NCI-H446 treated with DMSO at 0.1 percent for 48 hours (cell line): ENCODE data around the gene VASH2.
"Not testable (repeated sequence)": the region's sequence is repeated elsewhere in the genome, so short reads cannot be mapped to it uniquely, and the experiment has no call there.

Source experiments
- DNase-seq: peaks from one replicate; lab custom pipeline; 2025; lab: John Stamatoyannopoulos, UW

The VASH2 gene

DNA sequence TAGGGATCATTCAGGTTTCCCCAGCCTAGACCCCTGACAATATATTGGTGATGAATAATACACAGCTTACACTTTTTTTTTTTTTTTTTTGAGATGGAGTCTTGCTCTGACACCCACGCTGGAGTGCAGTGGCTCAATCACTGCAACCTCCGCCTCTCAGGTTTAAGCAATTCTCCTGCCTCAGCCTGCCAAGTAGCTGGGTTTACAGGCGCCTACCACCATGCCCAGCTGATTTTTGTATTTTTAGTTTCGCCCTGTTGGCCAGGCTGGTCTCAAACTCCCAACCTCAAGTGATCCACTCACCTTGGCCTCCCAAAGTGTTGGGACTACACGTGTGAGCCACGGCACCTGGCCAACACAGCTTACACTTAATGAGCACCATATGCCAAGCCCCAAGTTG, 7.2 kb downstream of the VASH2 start:
- DNase-seq: no peak

DNA sequence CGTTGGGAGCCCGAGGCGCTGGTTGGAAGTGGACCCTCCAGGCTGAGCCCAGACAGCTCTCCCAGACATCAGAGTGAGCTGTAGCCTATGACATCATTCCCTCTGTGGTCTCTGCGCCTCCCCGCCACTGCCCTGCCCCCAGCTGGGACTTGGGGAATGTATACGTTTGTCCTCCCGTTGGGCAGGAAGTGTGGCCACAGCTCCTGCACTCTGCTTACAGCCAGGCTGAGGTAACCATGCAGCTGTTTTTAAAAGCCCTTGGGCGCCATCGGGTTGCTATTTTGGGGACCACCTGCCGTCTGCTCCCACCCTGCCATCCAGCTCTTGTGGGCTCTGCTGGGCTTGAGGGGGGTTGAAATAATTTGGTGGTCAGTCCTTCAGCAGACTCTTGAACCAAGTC, 7.8 kb downstream of the VASH2 start:
- no peak for DNase-seq

DNA sequence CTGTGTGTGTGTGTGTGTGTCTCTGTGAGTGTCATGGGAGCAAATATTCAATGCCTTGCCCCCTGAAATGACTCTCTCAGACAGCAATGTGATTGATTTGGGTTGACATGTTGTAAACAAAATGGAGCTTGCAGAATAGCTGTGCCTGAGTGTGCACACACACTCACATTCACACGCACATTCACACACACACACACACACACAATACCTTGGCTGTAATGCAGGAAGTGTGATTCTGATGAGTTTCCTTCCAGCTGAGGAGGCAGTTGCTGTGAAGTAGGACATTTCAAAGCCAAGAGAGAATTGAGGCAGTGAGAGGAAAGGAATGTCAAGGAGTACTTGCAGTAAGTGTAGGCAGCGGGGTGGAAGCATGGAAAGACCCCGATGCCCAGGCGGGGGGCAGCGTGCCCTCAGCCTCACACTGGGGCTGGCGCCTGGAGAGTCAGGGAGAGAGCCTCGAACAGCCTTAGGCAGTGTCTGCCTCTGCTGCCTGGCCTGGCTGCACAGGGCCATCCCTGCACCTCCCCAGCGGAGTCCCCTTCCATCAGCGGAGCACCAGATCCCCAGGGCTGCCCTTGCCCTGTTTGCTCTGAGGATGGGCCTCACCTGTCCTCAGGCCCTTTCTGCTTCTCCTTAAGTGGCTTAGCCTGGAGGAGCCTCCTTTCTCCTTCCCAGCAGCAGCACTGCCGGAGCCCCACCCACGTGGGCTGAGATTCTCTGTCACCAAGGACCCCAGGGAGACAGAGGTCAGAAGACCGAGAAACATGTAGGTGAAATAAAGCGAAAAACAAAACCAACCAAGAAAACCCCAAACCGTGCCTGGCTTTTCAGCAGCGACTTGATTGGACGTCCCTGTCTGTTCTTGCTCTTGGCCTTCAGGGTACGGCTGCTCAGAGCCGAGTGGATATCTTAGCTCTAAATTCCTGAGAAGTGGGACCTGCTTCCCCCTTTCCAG, 9.2 kb downstream of the VASH2 start:
- no peak for DNase-seq

DNA sequence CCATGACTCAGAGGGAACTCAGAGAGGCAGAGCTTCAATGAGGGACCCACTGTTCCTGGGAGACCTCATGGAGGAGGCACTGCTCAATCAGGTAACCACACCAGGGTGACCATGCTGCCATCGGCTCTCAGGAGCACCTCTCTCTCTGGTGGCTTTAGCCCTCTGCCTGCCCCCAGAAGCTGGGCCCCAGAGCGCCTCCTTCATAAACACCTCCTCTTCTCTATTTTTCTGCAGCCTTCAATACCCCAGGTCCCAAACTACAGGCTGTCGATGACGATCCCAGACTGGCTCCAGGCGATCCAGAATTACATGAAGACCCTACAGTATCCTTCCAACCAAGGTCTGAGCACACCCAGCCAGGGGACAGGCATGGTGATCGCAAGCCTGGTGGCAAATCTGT, 10.6 kb downstream of the VASH2 start:
- no peak for DNase-seq

DNA sequence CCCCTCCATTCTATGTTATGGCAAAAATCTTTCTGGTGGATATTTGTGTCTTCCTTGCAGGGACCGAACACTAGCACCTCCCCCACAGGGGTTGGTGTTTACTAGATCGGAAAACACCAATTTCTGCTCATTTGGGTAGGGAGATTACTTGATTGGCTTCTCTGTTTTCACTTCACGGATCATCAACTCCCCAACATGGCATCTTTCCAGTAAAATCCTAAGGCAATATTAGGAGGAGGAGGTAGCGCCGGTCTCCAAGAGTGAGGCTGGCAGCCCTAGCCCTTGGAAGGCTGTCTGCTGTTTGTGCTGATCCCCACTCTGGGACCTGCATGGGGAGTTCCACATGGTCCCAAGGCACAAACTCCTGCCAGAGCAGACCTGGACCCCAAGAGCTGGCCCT, 12.2 kb downstream of the VASH2 start:
- peak; percentile 13 for DNase-seq

DNA sequence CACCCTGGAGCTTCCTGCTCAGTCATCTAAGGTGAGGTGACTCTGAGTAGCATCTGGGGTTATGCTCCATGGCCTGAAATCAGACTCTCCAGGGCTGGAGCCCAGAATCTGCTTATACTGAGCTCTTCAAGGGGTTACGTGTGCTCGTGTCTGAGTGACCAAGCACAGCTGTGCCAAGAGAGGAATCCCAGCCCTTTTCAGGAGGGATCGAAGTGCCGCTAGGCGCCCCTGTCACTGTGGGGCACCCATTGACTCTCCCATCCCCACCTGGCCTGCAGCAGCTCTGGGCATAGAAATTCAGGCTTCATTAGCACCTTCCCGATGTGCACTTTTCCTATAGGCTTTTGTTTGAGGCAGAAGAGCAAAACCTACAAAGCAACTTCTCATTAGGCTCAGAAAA, 13.8 kb downstream of the VASH2 start:
- DNase-seq: no peak

DNA sequence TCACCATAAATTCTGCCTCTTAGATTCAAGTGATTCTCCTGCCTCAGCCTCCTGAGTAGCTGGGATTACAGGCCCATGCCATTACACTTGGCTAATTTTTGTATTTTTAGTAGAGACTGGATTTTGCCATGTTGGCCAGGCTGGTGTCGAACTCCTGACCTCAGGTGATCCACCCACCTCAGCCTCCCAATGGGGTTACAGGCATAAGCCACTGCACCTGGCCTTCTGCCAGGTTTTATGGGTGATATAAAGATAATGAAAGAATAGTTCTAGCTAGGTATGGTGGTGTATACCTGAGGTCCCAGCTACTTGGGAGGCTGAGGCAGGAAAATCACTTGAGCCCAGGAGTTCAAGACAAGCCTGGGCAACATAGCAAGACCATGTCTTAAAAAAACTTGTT, 14.7 kb downstream of the VASH2 start:
- not testable (repeated sequence) for DNase-seq

DNA sequence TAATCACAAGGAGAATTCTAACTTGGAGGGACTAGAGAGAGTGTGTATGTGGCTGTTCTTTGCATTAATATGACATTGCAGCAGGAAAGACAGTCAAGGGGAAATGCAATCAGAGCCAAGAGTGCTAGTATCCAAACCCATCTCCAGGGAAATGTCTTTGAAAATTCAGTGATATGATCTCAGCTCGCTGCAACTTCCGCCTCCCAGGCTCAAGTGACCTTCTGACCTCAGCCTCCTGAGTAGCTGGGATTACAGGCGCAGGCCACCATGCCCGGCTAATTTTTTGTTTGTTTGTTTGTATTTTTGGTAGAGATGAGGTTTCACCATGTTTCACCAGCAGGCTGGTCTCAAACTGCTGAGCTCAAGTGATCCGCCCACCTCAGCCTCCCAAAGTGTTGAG, 16.3 kb downstream of the VASH2 start:
- no peak for DNase-seq

DNA sequence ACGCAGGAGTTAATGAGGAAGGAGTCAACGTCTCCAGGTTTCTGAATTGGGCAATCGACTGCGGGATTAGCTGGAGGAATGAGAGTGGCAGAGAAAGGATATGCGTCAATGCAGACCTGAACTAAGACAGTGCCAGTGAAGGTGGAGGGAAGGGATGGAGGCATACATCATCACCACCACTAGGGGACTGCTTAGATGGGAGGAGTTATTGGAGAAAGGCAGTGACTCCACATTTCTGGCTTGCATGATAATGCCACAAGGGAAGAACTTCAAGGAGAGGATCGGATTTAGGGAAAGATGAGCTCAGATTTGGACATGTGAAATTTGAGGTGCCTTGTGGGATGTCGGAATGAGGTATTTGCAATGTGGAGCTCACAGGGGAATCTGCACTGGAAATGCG, 17.5 kb downstream of the VASH2 start:
- DNase-seq: no peak

DNA sequence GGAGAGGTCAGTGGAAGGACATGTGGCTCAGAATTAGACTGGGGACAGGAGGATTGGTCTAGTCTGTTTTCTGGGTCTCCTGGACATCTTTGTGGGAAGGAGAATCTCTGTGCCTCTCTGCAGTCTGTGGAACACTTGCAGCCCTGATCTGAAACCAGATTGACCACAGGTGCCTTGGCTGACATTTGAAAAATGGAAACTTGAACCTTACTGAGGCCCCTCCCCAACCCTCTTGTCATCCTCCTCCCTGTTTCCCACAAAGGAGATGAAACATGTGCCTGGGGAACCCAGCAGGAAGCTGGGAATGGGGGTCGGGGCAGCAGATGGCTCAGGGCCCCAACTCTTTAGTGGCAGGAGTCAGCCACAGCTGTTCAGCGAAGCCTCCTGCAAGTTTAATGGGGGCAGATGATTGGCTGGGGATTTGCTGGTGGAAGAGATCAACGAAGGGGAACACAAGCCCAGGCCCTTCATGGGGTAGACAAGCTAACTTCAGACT, 18.1 kb downstream of the VASH2 start:
- DNase-seq: no peak

DNA sequence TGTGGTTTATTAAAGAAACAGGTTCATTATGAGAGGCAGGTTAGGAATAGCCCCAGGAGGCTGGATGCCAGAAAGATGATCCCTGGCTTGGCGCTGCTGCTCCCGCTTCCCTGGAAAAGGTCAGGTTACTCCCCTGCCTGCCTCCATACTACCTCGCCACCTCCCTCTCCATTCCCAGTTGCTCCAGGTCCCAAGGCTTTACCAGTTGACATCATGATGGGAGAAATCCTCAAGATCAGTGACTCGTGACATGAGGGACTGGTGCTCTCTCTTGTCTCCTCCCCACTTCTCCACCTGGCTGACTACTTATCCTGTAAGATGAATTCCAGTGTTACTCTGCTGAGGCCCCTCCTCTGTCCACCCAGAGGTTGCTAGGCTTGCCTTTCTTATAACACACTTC, 19.7 kb downstream of the VASH2 start:
- no peak for DNase-seq

DNA sequence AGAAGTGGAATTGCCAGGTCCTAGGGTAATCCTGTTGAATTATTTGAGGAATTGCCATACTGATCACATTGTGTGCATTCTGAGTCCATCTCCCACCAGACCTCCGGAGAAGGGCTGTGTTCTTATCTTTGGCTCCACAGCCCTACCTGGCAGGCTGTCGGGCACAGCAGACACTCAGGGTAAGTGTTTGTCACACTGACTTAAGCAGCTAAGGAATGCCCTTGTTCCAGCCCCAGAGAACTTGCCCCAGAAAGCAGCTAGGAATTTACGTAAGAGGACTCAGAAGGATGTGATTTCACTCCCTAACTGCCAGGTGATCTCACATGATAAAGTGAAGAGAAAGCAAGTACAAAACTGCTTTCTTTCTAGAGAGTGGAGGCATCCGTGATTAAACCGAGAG, 21.0 kb downstream of the VASH2 start:
- no peak for DNase-seq

DNA sequence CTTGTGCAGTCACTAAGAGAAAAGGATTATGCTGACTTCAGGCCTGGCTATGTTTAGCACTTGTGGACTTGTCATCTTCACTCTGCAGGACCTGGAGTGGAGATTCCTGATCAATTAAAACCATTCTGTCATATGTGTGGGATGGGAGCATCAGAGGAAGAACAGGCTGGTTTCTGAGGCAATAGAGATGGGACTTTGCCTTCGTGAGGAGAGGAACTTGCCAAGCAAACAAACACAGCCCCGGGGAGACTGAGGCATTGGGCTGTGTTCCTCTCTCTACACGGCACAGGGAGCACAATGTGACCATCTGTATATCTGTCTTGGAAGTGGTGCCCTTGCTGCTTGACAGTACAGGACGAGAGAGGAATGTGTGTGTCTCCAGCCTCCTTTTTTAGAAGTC, 23.1 kb downstream of the VASH2 start:
- DNase-seq: no peak

DNA sequence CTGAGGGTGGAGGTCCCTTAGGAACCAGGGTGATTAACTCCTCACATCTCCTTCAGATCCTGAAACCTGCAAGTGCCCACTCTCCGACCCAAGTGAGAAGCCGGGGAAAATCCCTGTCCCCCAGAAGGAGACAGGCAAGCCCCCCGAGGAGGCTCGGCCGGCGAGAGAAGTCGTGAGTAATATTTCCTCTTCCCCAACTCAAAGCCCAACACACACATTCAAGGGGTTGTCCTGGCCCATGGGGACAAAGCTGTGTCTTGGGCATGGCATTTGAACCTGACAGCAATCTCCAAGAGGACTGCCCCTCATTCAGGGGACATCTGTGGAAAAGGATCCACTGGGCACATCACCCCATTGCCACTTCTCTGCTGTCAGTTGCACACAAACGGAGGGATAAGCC, 23.6 kb downstream of the VASH2 start:
- DNase-seq: no peak

DNA sequence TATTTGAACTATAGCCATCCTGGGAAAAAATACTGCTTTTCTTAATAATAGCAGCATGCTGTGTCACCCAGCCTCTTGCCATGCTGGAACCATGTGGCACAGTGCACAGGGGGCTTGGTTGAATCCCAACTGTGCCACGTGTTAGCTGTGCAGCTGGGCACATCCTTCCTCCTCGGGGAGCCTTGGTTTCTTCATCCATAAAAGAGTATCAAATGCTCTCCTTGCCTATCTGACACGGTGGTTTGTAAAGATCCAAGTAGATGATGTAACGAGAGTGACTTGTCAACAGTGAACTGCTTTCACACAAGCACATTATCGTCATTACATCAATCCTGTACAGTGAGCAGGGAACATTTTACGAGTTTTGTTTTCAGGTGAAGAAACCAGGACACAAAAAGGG, 24.4 kb downstream of the VASH2 start:
- DNase-seq: no peak

DNA sequence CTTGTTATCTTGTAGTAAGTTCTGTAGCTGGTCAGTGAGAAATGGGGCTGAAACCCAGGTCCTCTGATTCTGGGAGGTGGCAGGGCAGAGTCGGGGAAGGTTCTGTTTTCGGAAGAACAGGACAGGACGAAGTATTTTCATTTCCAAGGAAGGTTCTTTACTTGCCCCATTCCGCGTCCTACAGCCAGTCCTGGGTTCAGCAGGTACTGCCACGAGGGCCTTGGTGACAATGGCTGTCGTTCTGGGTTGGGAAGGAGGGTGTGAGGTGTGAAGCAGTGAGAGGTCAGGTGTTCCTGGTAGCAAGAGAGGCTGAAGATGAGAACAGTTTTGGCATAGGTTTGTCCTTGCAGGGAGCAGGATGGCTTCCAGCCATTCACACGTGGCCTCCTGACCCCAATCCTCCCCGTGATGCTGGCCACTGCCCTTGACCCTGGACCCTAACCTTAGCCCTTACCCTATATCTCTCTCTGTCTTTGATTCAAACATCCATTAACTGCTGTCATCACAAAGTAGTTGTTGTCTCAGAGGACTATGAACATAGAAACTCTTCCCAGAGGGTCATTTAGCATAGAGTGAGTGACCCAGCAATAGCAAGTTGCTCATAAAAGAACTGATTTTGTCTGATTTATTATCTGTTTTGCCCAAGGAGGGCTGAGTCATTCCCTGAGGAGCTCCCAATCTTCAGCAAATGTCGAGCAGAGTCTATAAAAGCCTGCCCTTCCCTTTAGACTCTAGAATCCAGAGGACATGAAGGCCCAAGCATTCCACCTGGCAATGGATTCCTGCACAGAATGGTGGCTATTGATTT, 25.0 kb downstream of the VASH2 start:
- DNase-seq: no peak

DNA sequence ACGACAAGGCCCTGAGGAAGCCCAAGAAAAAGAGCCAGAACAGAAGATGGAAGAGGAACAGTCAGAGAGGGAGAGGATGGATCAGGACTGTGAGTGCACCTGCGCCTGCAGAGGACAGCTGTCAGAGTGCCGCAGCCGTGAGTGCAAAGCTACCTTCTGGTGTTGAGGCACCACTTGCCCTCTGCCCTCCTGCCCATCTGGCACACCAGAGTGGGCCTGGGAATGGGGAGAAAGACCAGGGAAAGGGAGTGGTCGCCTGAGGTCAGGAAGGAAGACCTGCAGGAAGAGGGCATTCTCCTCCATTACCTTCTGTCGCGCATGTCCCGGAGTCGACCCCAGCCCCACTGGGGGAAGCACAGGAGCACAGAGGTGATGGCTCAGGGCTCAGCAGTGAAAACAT, 26.2 kb downstream of the VASH2 start:
- DNase-seq: no peak

DNA sequence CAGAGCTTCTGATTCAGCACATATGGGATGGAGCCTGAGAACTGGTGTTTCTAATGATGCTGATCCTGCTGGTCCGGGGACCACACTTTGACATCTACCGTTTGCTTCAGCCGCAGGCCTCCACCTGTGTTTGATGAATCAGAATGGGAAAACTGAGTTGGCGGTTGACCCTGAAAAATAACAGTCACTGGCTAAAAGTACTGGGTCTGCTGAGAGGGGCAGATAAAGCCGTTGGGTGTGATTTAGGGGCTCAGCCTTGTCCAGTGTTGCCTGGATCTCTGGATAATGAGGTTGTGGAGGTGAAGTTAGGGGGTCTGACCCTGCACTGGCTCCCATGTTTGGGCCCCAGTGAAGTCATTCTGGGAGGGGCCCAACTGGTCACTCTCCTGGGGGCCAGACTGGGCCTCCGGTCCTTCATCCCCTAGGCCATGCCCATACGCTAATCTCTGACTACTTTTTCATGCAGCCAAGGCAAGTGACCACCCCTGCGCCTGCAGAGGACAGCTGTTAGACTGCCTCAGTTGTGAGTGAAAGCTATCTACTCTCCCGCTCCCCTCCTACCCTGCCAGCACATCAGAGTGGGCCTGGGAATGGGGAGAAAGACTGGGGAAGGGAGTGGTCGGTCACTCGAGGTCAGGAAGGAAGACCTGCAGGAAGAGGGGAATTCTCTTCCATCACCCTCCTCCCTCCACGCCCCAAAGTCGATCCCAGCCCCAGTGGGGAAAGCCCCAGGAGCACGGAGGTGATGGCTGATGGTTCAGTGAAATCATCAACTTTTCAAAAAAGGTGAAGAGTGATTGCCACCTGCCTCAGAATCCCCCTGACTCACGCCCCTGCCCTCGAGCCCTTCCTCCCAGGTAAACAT, 27.7 kb downstream of the VASH2 start:
- no peak for DNase-seq

DNA sequence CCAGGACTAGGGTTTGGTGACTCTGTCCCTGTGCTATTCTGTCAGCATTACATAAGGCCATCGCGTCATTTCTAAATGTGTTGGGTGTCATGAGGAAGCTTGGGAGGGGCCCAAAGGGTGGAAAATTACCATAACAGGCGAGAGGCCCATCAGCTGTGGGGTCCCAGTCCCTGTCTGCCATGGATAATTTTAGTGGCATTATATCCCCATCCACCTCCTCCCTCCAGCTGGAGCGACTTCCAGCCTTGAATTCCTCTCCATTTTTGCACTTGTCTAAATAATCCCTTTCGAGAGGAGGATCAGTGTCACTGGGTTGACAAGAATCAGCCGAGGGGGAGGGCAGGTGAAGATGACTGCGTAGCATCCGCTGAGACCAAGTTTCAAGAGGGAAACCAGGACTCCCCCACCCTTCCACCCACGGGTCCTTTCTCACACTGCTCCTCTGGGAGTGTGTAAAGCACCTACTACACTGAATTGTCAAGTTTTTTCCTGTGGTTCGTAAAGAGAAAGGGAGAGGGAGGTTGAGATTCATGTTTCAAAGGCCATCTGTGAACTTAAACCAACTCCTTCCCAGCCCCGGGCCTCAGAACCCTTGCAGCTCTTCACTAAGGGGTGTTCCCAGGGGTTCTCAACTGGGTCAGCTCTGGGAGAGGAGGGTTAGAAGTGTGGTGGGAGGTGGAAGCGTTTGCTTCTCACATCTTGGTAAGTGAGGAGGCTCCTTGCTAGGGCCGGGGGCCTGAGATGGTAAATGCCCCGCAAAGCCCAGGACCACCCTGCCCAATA, 29.2 kb downstream of the VASH2 start:
- no peak for DNase-seq

DNA sequence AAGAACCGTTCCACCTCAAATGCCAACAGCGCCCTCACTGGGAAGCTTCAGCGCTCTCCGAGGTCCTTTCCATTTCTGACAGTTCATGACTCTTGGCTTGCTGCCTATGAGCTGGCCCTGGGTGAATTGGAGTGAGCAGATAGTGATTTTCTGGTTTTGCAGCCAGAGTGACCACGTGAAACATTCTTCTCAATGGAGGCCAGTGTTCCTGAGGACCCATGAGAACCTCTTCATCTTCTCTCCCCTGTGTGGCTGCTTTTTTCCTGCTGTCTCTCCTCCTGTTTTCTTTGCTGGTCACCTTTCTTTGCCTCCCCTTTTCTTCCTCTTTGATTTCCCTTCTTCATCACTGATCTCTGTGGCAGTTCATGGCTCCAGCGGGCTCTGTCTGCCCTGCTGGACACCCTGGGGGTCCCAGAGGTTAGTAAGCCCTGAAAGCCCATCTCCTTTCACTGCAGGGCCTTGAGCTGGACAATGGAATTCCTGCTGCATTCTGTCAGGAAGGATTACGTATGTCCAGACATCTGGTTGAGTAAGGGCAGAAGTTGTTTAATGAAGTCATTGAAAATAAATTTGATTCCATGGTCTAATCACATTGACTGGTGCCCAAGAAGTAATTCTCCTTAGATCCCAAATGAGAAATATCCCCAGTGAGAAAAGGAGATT, 29.9 kb downstream of the VASH2 start:
- no peak for DNase-seq

DNA sequence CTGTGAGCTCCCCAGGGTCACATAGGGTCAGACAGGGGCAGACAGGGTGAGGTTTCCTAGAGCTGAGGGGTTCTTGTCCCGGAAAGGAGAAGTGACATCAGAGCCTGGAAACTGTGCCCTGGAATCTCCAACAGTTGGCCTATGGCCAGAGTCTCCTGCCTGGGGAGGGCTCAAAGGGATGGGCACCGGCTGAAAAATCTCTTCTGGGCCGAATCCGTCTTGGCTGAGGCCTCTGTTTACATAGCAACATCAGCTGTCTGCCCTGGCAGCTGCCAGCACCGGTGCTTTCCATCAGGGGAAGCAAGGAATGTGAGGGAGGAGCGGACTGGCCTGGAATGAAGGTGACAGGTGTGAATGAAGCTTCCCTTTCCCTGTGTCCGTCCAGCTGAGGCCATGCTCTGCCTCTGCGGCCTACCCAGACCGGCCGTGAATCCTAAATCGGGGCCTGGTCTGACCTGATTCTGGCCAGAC, 30.7 kb downstream of the VASH2 start:
- DNase-seq: peak; percentile 63
